ENCODE data around the gene SEC63.

DNA sequence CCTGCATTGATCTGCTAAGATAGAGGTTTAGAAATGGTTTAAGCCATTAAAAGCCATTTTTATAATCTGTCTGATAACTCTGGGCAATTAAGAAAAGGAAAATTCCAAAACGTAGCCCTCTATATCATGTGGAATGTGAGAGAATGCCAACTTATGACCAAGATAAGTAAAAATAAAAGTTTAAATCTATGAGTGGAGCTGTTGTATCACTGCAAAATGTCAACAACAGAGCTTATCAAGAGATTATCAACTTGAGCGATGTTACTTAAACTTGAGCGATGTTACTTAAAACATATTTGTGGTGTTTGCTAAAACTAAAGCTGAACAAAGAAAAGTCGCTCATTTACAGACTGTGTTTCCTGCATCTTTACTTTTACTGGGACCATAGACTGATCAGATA is 87.0 kb downstream of the SEC63 start:
- TF ChIP-seq SUZ12 (IDR thresholded peaks at IDR 0.05): no peak
- no peak for TF ChIP-seq ELF4 (IDR thresholded peaks at IDR 0.05)
- TF ChIP-seq SP1 (IDR thresholded peaks at IDR 0.05): no peak
- no peak for TF ChIP-seq BHLHE40 (IDR thresholded peaks at IDR 0.05; ENCODE audit: borderline replicate concordance)
- TF ChIP-seq NFRKB (IDR thresholded peaks at IDR 0.05): no peak
